Endodermal cell (in vitro differentiated cells): Measurements from ENCODE around the gene RPS6KA4. TPM values are rescaled to one million over a fixed set of nuclear protein-coding genes. Genes with fewer than 3 reads are reported as not detected.
"Not testable (repeated sequence)": the region's sequence is repeated elsewhere in the genome, so short reads cannot be mapped to it uniquely, and the experiment has no call there.

ENCODE experiments used
- DNase-seq: peaks from one replicate; pipeline ENCODE4 v3.0.0-alpha.2; 2017
- H3K27ac ChIP-seq: 2 replicates; pipeline ENCODE4 v1.5.1; 2013; ENCODE audit warnings: mild to moderate bottlenecking, low read depth, low read length, moderate library complexity
- H3K27me3 ChIP-seq: 2 replicates; pipeline ENCODE4 v1.6.1; 2013; ENCODE audit warnings: mild to moderate bottlenecking, low read length, moderate library complexity; ENCODE audit not compliant: insufficient read depth, control insufficient read depth, poor library complexity, severe bottlenecking
- H3K36me3 ChIP-seq: 2 replicates; pipeline ENCODE4 v1.7.0; 2013; ENCODE audit warnings: mild to moderate bottlenecking, low read length, moderate library complexity; ENCODE audit not compliant: control insufficient read depth, insufficient read depth
- H3K4me1 ChIP-seq: one replicate; pipeline ENCODE4 v1.7.0; 2013; ENCODE audit warnings: low read length; ENCODE audit not compliant: control insufficient read depth, insufficient read depth
- H3K4me3 ChIP-seq: 2 replicates; pipeline ENCODE4 v1.5.1; 2013; ENCODE audit warnings: mild to moderate bottlenecking, low read length, moderate library complexity
- H3K9ac ChIP-seq: 2 replicates; pipeline ENCODE4 v1.6.1; 2013; ENCODE audit warnings: mild to moderate bottlenecking, low read length, moderate library complexity; ENCODE audit not compliant: poor library complexity, severe bottlenecking; ENCODE audit errors: extremely low read depth
- H3K9me3 ChIP-seq: 2 replicates; pipeline ENCODE4 v1.6.1; 2013; ENCODE audit warnings: mild to moderate bottlenecking, low read length, moderate library complexity; ENCODE audit not compliant: control insufficient read depth
- H3K27ac Mint-ChIP-seq: 2 replicates; pipeline ENCODE4 v1.8.0; 2020; ENCODE audit warnings: mixed read lengths
- H3K27me3 Mint-ChIP-seq: 2 replicates; pipeline ENCODE4 v1.8.0; 2021; ENCODE audit warnings: mild to moderate bottlenecking, mixed read lengths; ENCODE audit not compliant: insufficient read depth
- H3K36me3 Mint-ChIP-seq: 2 replicates; pipeline ENCODE4 v1.8.0; 2020; ENCODE audit warnings: low read depth, mixed read lengths
- H3K4me1 Mint-ChIP-seq: 2 replicates; pipeline ENCODE4 v1.8.0; 2020; ENCODE audit warnings: mixed read lengths
- H3K4me3 Mint-ChIP-seq: 2 replicates; pipeline ENCODE4 v1.8.0; 2020; ENCODE audit warnings: mild to moderate bottlenecking, moderate library complexity, mixed read lengths
- H3K9me3 Mint-ChIP-seq: 2 replicates; pipeline ENCODE4 v1.8.0; 2020; ENCODE audit warnings: mild to moderate bottlenecking, mixed read lengths
- WGBS, 2 experiments: methylation state at CpG; one replicate each; pipeline versions ENCODE4 v1.1.5 to v1.1.7; 2013; ENCODE audit warnings: missing lambda C conversion rate in 2 of 2, mixed read lengths in 1 of 2; ENCODE audit not compliant: insufficient coverage in 1 of 2, insufficient read length in 1 of 2; 5-methylcytosine and 5-hydroxymethylcytosine counted together
- total RNA-seq, 2 donors: library from RNA; stranded (reverse); fragmentation: NEBNext Ultra II Directional in 1 of 2; extraction: Animal tissue kit (Norgen Biotek cat#: 25700) in 1 of 2; gene quantifications; 2 replicates in 1 of 2; 3 replicates in 1 of 2; pipeline ENCODE4 v1.2.1, GENCODE V29; 2021
- TF ChIP-seq, protein P1 (sequence below): fragments of 200-600 bp; sonication (generic); conservative IDR thresholded peaks from 2 replicates; pipeline ENCODE4 v1.5.0; 2021; ENCODE audit warnings: antibody characterized with exemption, mild to moderate bottlenecking

The RPS6KA4 gene
- total RNA-seq, 2 donors from 2014 or later: 13.5 to 14.5 TPM

DNA sequence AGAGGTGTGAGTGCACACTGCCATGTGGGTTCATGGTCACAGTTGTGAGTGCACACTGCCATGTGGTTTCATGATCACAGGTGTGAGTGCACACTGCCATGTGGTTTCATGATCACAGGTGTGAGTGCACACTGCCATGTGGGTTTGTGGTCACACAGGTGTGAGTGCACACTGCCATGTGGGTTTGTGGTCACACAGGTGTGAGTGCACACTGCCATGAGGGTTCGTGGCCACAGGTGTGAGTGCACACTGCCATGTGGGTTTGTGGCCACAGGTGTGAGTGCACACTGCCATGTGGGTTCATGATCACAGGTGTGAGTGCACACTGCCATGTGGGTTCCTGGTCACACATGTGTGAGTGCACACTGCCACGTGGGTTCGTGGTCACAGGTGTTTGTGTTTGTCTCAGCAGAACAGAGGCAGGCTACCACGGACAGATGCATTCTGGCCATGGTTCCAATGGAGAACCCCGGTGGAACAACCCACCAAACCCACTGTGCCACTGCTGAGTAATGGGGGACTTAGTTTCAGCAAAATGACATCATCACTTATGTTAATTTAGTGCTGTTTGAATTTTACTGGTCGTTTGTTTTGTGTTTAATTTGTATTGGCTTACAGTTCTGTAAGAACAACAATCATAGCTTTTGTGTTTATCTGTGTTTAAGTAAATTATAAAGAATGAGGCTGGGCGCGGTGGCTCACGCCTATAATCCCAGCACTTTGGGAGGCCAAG is 57.2 kb downstream of the RPS6KA4 start:
- no peak for DNase-seq
- Histone ChIP-seq H3K9ac (no peak overlapping the region), H3K27ac (no peak overlapping the region), H3K36me3 (no peaks in the 10 kb centered on the region), H3K9me3 (peaks cover under 1% of the 10 kb centered on the region), H3K4me1 (no peaks in the 10 kb centered on the region), H3K27me3 (no peaks in the 10 kb centered on the region), H3K4me3 (no peak overlapping the region)
- Mint-ChIP-seq H3K4me1 (peaks cover 8% of the 10 kb centered on the region), H3K27me3 (peaks cover 3% of the 10 kb centered on the region), H3K4me3 (no peak overlapping the region), H3K27ac (no peak overlapping the region), H3K36me3 (no peaks in the 10 kb centered on the region), H3K9me3 (peaks cover 8% of the 10 kb centered on the region)
- TF ChIP-seq, protein P1, sequence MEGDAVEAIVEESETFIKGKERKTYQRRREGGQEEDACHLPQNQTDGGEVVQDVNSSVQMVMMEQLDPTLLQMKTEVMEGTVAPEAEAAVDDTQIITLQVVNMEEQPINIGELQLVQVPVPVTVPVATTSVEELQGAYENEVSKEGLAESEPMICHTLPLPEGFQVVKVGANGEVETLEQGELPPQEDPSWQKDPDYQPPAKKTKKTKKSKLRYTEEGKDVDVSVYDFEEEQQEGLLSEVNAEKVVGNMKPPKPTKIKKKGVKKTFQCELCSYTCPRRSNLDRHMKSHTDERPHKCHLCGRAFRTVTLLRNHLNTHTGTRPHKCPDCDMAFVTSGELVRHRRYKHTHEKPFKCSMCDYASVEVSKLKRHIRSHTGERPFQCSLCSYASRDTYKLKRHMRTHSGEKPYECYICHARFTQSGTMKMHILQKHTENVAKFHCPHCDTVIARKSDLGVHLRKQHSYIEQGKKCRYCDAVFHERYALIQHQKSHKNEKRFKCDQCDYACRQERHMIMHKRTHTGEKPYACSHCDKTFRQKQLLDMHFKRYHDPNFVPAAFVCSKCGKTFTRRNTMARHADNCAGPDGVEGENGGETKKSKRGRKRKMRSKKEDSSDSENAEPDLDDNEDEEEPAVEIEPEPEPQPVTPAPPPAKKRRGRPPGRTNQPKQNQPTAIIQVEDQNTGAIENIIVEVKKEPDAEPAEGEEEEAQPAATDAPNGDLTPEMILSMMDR: no peak
- WGBS, 2 experiments: 92 to 93% methylated on average over 9 of the region's 9 CpGs

DNA sequence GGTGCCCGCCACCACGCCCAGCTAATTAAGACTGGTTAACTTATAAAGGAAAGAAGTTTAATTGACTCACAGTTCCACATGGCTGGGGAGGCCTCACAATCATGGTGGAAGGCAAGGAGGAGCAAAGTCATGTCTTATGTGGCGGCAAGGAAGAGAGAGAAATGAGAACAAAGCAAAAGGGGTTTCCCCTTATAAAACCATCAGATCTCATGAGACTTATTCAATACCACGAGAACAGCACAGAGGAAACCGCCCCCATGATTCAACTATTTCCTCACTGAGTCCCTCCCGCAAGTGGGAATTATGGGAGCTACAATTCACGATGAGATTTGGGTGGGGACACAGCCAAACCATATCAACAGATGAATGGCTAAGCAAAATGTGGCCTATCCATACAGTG is 59.3 kb downstream of the RPS6KA4 start:
- H3K27me3 Mint-ChIP-seq, H3K36me3 Mint-ChIP-seq, H3K36me3 ChIP-seq, H3K27ac ChIP-seq, H3K9ac ChIP-seq, H3K4me3 Mint-ChIP-seq, H3K4me1 ChIP-seq, H3K27me3 ChIP-seq, H3K27ac Mint-ChIP-seq, H3K4me1 Mint-ChIP-seq, H3K4me3 ChIP-seq, DNase-seq: not testable (repeated sequence)
- H3K9me3 ChIP-seq: peaks cover 15% of the 10 kb centered on the region
- peaks cover 20% of the 10 kb centered on the region for H3K9me3 Mint-ChIP-seq
- 89 to 95% methylated on average over 6 to 7 of the region's 7 CpGs for WGBS, 2 experiments

DNA sequence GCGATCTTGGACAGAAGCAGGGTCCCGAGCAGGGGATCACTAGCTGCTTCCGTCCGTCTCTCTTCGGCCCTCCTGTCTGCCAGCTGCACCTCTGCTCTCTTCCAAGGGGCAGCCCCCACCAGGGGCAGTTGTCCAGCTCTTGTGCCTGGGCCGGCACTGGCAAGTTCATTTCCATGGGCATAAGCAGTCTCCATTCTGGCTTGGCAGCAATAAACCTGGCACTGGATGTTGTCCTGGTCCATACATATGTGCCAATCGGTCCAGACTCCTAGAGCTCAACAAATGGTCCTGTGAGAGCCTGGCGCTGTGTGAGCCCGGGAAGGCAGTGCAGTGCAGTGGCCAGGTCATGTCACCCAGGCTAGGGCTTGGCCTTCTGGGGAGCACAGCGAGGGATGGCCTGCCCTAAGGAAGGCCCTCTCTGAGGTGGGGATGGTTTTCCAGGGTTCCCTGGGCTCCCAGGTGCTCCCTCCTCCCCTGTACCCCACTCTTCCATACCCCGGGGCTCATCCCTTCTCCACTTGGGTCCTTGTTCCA is 60.4 kb downstream of the RPS6KA4 start:
- peaks cover 20% of the 10 kb centered on the region for H3K9me3 Mint-ChIP-seq
- peaks cover 15% of the 10 kb centered on the region for H3K9me3 ChIP-seq
- no peaks in the 10 kb centered on the region for H3K36me3 Mint-ChIP-seq
- no peak overlapping the region for H3K27ac Mint-ChIP-seq
- no peak overlapping the region for H3K4me3 Mint-ChIP-seq
- H3K27me3 Mint-ChIP-seq: peaks cover 8% of the 10 kb centered on the region
- H3K27ac ChIP-seq: no peak overlapping the region
- no peaks in the 10 kb centered on the region for H3K36me3 ChIP-seq
- H3K9ac ChIP-seq: no peak overlapping the region
- peaks cover 8% of the 10 kb centered on the region for H3K4me1 Mint-ChIP-seq
- DNase-seq: no peak
- 89 to 90% methylated on average over 10 to 11 of the region's 11 CpGs for WGBS, 2 experiments
- no peaks in the 10 kb centered on the region for H3K27me3 ChIP-seq
- H3K4me1 ChIP-seq: no peaks in the 10 kb centered on the region
- H3K4me3 ChIP-seq: no peak overlapping the region
- TF ChIP-seq, protein P1: no peak
